GM18907 (cell line): ENCODE results near the gene GALNT5.
"Not testable (repeated sequence)": the region's sequence is repeated elsewhere in the genome, so short reads cannot be mapped to it uniquely, and the experiment has no call there.

Experiments used
- ATAC-seq: cut with Tn5 transposase; IDR thresholded peaks from one replicate; pipeline ENCODE4 v1.9.1; 2021; ENCODE audit warnings: mild to moderate bottlenecking, moderate library complexity; ENCODE audit not compliant: unreplicated experiment

GALNT5 gene

GRCh38 chr2:157324331-157324843, 66.9 kb downstream of the GALNT5 start:
- ATAC-seq, result no peak

- ATAC-seq, result no peak
Measured at GRCh38 chr2:157325786-157326185, 68.3 kb downstream of the GALNT5 start, which contains the start of gene ERMN. Gene ERMN (minus strand): TSS chr2:157325824. CDS start chr2:157325642, 182 bp downstream.

GRCh38 chr2:157326698-157327097, 69.2 kb downstream of the GALNT5 start:
- no peak for ATAC-seq

GRCh38 chr2:157327200-157327599, 69.7 kb downstream of the GALNT5 start:
- ATAC-seq, result peak; percentile 37

GRCh38 chr2:157327621-157328500, 70.4 kb downstream of the GALNT5 start:
- ATAC-seq, result peak; percentile 98

GRCh38 chr2:157329524-157329923, 72.0 kb downstream of the GALNT5 start:
- ATAC-seq, result no peak

- no peak for ATAC-seq
Measured at GRCh38 chr2:157333304-157334047, 76.0 kb downstream of the GALNT5 start.

- ATAC-seq, result no peak
Measured at GRCh38 chr2:157334335-157334734, 76.8 kb downstream of the GALNT5 start.

GRCh38 chr2:157334797-157335196, 77.3 kb downstream of the GALNT5 start:
- no peak for ATAC-seq

GRCh38 chr2:157336137-157337010, 78.9 kb downstream of the GALNT5 start:
- peak; percentile 58 for ATAC-seq

GRCh38 chr2:157337978-157338377, 80.5 kb downstream of the GALNT5 start:
- no peak for ATAC-seq

GRCh38 chr2:157339965-157340655, 82.6 kb downstream of the GALNT5 start:
- no peak for ATAC-seq

GRCh38 chr2:157341381-157341780, 83.9 kb downstream of the GALNT5 start:
- ATAC-seq, result not testable (repeated sequence)

- ATAC-seq, result no peak
Measured at GRCh38 chr2:157345647-157346389, 88.3 kb downstream of the GALNT5 start.

GRCh38 chr2:157348291-157348921, 90.9 kb downstream of the GALNT5 start:
- no peak for ATAC-seq

- no peak for ATAC-seq
Measured at GRCh38 chr2:157349949-157350515, 92.5 kb downstream of the GALNT5 start.

GRCh38 chr2:157355618-157356017, 98.1 kb downstream of the GALNT5 start:
- no peak for ATAC-seq

- ATAC-seq, result peak; percentile 51
Measured at GRCh38 chr2:157359628-157360027, 102.1 kb downstream of the GALNT5 start.

- no peak for ATAC-seq
Measured at GRCh38 chr2:157361526-157361925, 104.0 kb downstream of the GALNT5 start.
